Hepatocyte (in vitro differentiated cells): ENCODE data around the gene CASP8AP2. TPM values are rescaled to one million over a fixed set of nuclear protein-coding genes. Genes with fewer than 3 reads are reported as not detected.
"Not testable (repeated sequence)": the region's sequence is repeated elsewhere in the genome, so short reads cannot be mapped to it uniquely, and the experiment has no call there.

Source experiments
- DNase-seq: peaks from one replicate; pipeline ENCODE4 v3.0.0-alpha.2; 2016; ENCODE audit warnings: low spot score
- H2AFZ ChIP-seq: fragments of 200-600 bp; sonication (generic); 2 replicates; pipeline ENCODE4 v1.6.0; 2016; ENCODE audit warnings: antibody characterized with exemption, mild to moderate bottlenecking
- H3K27ac ChIP-seq: fragments of 200-600 bp; sonication (generic); 2 replicates; pipeline ENCODE4 v1.5.1; 2016; ENCODE audit warnings: mild to moderate bottlenecking
- H3K27me3 ChIP-seq: fragments of 200-600 bp; sonication (generic); 2 replicates; pipeline ENCODE4 v1.6.1; 2016
- H3K36me3 ChIP-seq: fragments of 200-600 bp; sonication (generic); replicated peaks from 2 replicates; pipeline ENCODE4 v1.5.1; 2016; ENCODE audit warnings: low read depth; ENCODE audit not compliant: insufficient read depth
- H3K4me1 ChIP-seq: fragments of 200-600 bp; sonication (generic); 2 replicates; pipeline ENCODE4 v1.5.1; 2016; ENCODE audit warnings: mild to moderate bottlenecking, moderate library complexity; ENCODE audit not compliant: insufficient read depth
- H3K4me2 ChIP-seq: fragments of 200-600 bp; sonication (generic); 2 replicates; pipeline ENCODE4 v1.6.0; 2016
- H3K4me3 ChIP-seq: fragments of 200-600 bp; sonication (generic); 2 replicates; pipeline ENCODE4 v1.5.1; 2016; ENCODE audit warnings: mild to moderate bottlenecking
- H3K79me2 ChIP-seq: fragments of 200-600 bp; sonication (generic); 2 replicates; pipeline ENCODE4 v1.6.0; 2017; ENCODE audit warnings: mild to moderate bottlenecking
- H3K9me2 ChIP-seq: fragments of 200-600 bp; sonication (generic); replicated peaks from 2 replicates; pipeline ENCODE4 v1.6.0; 2017; ENCODE audit warnings: mild to moderate bottlenecking; ENCODE audit not compliant: insufficient read depth
- H3K9me3 ChIP-seq: fragments of 200-600 bp; sonication (generic); 2 replicates; pipeline ENCODE4 v1.5.1; 2016; ENCODE audit warnings: low read depth, mild to moderate bottlenecking
- H4K20me1 ChIP-seq: fragments of 200-600 bp; sonication (generic); 2 replicates; pipeline ENCODE4 v1.6.0; 2016; ENCODE audit warnings: mild to moderate bottlenecking; ENCODE audit not compliant: insufficient read depth, poor library complexity, severe bottlenecking
- EZH2 ChIP-seq: fragments of 200-600 bp; sonication (generic); IDR thresholded peaks from 2 replicates; pipeline ENCODE4 v1.6.1; 2016; ENCODE audit warnings: antibody characterized with exemption, mild to moderate bottlenecking, borderline replicate concordance
- EZH2phosphoT487 ChIP-seq: fragments of 200-600 bp; sonication (generic); IDR thresholded peaks from one replicate; pipeline ENCODE4 v1.6.1; 2018; ENCODE audit warnings: antibody characterized with exemption, mild to moderate bottlenecking, low read depth, moderate library complexity; ENCODE audit not compliant: unreplicated experiment, severe bottlenecking
- WGBS: methylation state at CpG from one replicate; pipeline ENCODE4 v1.1.6; 2016; ENCODE audit warnings: low lambda C conversion rate; ENCODE audit errors: missing lambda C conversion rate; 5-methylcytosine and 5-hydroxymethylcytosine counted together
- polyA plus RNA-seq: library from polyadenylated mRNA; unstranded; fragments of >200 nt; fragmentation: Nextera tagmentation; extraction: Ambion mirVana; gene quantifications from 2 replicates; pipeline ENCODE4 v1.2.1, GENCODE V29; 2016
- total RNA-seq: library from RNA; depleted of rRNA; stranded (reverse); fragments of >200 nt; gene quantifications from 2 replicates; pipeline ENCODE4 v1.2.3, GENCODE V29; 2014
- TF ChIP-seq, protein P1 (sequence below): fragments of 200-600 bp; sonication (generic); IDR thresholded peaks from 2 replicates; pipeline ENCODE4 v1.5.1; 2016; ENCODE audit warnings: antibody characterized with exemption, mild to moderate bottlenecking; ENCODE audit not compliant: poor library complexity

Gene CASP8AP2
- total and polyA plus RNA-seq, 2 experiments from 2014 or later, result 8.6 to 12.0 TPM

DNA sequence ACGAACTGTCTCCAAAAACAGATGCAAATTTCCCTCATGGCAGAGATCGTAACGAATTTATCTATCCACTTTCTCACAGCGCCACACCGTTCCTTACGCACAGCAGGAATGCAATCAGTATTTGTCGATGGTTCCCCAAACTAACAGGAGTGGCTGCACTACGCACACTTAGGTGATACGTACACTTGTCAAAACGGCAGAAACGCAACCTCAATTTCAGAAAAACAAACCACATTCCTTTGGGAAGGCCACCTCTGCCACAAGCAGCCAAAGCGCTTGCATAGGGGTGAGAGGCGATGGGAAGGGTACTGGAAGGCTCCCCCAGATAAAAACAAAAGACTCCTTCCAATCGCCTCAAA lies 10.7 kb upstream of the CASP8AP2 start:
- Histone ChIP-seq H3K27me3 (no peaks in the 10 kb centered on the region), H2AFZ (peak overlapping the region; percentile 77), H3K9me3 (no peaks in the 10 kb centered on the region), H3K27ac (peak overlapping the region; percentile 75), H3K36me3 (no peaks in the 10 kb centered on the region), H3K4me3 (peak overlapping the region; percentile 73), H3K4me2 (peak overlapping the region; percentile 88), H4K20me1 (no peaks in the 10 kb centered on the region), H3K4me1 (peaks cover 7% of the 10 kb centered on the region), H3K79me2 (peaks cover 45% of the 10 kb centered on the region), H3K9me2 (no peaks in the 10 kb centered on the region)
- DNase-seq, result peak; percentile 25
- under 1% methylated on average over 14 of the region's 14 CpGs for WGBS
- TF ChIP-seq EZH2phosphoT487, result no peak
- no peak for TF ChIP-seq EZH2
- TF ChIP-seq, protein P1, sequence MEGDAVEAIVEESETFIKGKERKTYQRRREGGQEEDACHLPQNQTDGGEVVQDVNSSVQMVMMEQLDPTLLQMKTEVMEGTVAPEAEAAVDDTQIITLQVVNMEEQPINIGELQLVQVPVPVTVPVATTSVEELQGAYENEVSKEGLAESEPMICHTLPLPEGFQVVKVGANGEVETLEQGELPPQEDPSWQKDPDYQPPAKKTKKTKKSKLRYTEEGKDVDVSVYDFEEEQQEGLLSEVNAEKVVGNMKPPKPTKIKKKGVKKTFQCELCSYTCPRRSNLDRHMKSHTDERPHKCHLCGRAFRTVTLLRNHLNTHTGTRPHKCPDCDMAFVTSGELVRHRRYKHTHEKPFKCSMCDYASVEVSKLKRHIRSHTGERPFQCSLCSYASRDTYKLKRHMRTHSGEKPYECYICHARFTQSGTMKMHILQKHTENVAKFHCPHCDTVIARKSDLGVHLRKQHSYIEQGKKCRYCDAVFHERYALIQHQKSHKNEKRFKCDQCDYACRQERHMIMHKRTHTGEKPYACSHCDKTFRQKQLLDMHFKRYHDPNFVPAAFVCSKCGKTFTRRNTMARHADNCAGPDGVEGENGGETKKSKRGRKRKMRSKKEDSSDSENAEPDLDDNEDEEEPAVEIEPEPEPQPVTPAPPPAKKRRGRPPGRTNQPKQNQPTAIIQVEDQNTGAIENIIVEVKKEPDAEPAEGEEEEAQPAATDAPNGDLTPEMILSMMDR, result no peak

DNA sequence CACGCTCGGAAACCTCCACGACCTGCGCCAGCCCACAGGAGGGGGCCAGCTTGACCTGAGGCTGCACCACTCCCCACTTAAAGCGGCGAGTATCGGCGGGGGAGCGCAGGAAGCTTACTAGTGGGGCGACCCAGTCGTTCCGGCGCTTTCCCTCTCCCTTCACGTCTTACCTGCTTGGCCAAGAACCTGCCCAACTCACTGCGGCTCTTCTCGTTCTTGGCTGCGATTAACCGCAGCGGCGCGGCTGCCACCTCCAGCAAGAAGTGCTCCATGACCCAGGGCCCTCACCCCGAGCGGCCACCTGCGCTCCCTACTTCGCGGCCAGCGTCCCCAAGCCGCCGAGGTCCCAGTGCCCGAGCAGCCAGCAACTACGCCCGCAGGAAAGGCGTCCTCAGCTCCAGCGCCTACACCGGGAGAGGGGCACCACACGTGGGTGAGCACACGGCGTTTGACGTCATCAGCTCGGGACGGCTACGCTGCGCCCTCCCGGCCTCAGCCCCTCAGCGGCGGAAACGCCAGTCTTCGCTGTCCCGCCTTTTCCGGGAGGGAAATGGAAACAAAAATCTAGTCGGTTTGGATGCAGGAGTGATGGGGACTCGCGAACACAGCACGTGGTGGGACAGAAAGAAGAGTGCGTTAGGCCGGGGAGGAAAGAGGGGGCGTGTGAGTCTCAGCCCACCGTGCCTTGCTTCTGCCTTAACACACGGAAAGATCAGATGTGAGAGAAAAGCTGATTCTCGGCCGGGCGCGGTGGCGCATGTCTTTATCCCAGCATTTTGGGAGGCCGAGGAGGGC lies 10.1 kb upstream of the CASP8AP2 start, which contains the start of gene MDN1:
Gene MDN1 (minus strand): TSS at position 459 of the 795 bp plus-strand sequence. CDS start 187 bp downstream, at position 272.
- WGBS, result 1% methylated on average over 57 of the region's 65 CpGs
- no peak for TF ChIP-seq EZH2
- TF ChIP-seq, protein P1, result no peak
- TF ChIP-seq EZH2phosphoT487, result no peak
- Histone ChIP-seq H3K27ac (peak within 1 kb of the TSS; percentile 75), H3K9me2 (no peaks in the 10 kb centered on the region), H4K20me1 (no peaks in the 10 kb centered on the region), H3K4me2 (peak within 1 kb of the TSS; percentile 88), H3K9me3 (no peaks in the 10 kb centered on the region), H3K4me1 (peaks cover 7% of the 10 kb centered on the region), H2AFZ (peak within 1 kb of the TSS; percentile 94), H3K4me3 (peak within 1 kb of the TSS; percentile 73), H3K27me3 (no peaks in the 10 kb centered on the region), H3K36me3 (no peaks in the 10 kb centered on the region), H3K79me2 (peaks cover 39% of the 10 kb centered on the region)
- DNase-seq, result peak; percentile 98

DNA sequence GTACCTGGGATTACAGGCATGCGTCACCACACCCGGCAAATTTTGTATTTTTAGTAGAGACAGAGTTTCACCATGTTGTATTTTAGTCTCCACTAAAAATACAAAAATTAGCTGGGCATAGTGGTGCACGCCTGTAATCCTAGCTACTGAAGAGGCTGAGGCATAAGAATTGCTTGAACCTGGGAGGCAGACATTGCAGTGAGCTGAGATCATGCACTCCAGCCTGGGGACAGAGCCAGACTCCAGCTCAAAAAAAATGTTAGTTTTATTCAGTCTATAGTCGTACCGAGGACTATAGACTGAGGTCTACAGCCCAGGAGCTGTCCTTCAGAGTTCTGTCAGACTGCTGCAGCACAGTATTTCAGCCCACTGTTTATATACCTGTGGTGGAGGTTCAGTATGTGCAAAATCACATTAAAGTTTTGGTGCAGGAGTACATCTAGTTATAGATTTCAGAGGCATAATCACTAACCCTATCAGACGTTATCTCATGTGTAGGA lies 3.6 kb upstream of the CASP8AP2 start:
- DNase-seq, result no peak
- no peaks in the 10 kb centered on the region for H3K36me3 ChIP-seq
- no peak overlapping the region for H3K27ac ChIP-seq
- peaks cover 6% of the 10 kb centered on the region for H3K4me1 ChIP-seq
- no peak overlapping the region for H3K4me3 ChIP-seq
- H3K9me3 ChIP-seq, result no peaks in the 10 kb centered on the region
- TF ChIP-seq, protein P1, result no peak
- TF ChIP-seq EZH2phosphoT487 (no peak), EZH2 (no peak)
- H3K9me2 ChIP-seq, result no peaks in the 10 kb centered on the region
- 79% methylated on average over 6 of the region's 6 CpGs for WGBS
- peak overlapping the region; percentile 14 for H3K4me2 ChIP-seq
- no peaks in the 10 kb centered on the region for H3K27me3 ChIP-seq
- H4K20me1 ChIP-seq, result no peaks in the 10 kb centered on the region
- no peak overlapping the region for H2AFZ ChIP-seq
- H3K79me2 ChIP-seq, result peaks cover 10% of the 10 kb centered on the region

DNA sequence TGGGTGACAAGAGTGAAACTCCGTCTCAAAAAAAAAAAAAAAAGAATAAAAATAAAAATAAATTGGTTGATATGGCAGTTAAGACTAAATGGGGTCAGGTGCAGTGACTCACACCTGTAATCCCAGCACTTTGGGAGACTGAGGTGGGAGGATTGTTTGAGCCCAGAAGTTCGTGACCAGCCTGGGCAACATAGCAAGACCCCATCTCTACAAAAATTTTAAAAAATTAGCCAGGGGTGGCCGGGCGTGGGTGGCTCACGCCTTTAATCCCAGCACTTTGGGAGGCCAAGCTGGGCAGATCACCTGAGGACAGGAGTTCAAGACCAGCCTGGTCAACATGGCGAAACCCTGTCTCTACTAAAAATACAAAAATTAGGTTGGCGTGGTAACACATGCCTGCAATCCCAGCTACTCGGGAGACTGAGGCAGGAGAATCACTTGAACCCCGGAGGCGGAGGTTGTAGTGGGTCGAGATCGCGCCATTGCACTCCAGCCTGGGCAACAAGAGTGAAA lies 1.1 kb upstream of the CASP8AP2 start:
- H3K9me3 ChIP-seq, H3K4me1 ChIP-seq, H3K9me2 ChIP-seq, H3K36me3 ChIP-seq, H3K27me3 ChIP-seq, H4K20me1 ChIP-seq, DNase-seq: not testable (repeated sequence)
- H3K27ac ChIP-seq, result peak overlapping the region; percentile 70
- H2AFZ ChIP-seq, result peak overlapping the region; percentile 80
- H3K79me2 ChIP-seq, result peaks cover 24% of the 10 kb centered on the region
- 86% methylated on average over 13 of the region's 13 CpGs for WGBS
- H3K4me2 ChIP-seq, result peak overlapping the region; percentile 77
- H3K4me3 ChIP-seq, result peak overlapping the region; percentile 31
